GM12874 (cell line): ENCODE data around the gene CILP2.

Experiments used
- CTCF ChIP-seq: IDR thresholded peaks from 2 replicates; pipeline ENCODE4 v1.5.1; 2011; ENCODE audit warnings: low read depth, mild to moderate bottlenecking, control low read depth, low read length, moderate library complexity; ENCODE audit not compliant: insufficient read depth

The CILP2 gene

GRCh38 chr19:19582471-19582870, 44.4 kb downstream of the CILP2 start:
- TF ChIP-seq CTCF = no peak

GRCh38 chr19:19584356-19584755, 46.3 kb downstream of the CILP2 start:
- no peak for TF ChIP-seq CTCF

- no peak for TF ChIP-seq CTCF
Observed at GRCh38 chr19:19587771-19588170, 49.7 kb downstream of the CILP2 start.

- TF ChIP-seq CTCF = no peak
Observed at GRCh38 chr19:19588546-19588945, 50.5 kb downstream of the CILP2 start.

GRCh38 chr19:19591133-19591825, 53.2 kb downstream of the CILP2 start:
- no peak for TF ChIP-seq CTCF

GRCh38 chr19:19592690-19593089, 54.6 kb downstream of the CILP2 start:
- no peak for TF ChIP-seq CTCF

GRCh38 chr19:19594381-19594780, 56.3 kb downstream of the CILP2 start:
- no peak for TF ChIP-seq CTCF
